HK-2 (cell line): ENCODE data around the gene RFC3.
A peak's percentile ranks its signal among the peaks of the same experiment; 100 is the strongest.
"Not testable (repeated sequence)": the region's sequence is repeated elsewhere in the genome, so short reads cannot be mapped to it uniquely, and the experiment has no call there.

Source experiments
- DNase-seq: peaks from one replicate; pipeline ENCODE4 v3.0.0-alpha.2; 2018; ENCODE audit not compliant: unreplicated experiment

RFC3 gene, protein sequence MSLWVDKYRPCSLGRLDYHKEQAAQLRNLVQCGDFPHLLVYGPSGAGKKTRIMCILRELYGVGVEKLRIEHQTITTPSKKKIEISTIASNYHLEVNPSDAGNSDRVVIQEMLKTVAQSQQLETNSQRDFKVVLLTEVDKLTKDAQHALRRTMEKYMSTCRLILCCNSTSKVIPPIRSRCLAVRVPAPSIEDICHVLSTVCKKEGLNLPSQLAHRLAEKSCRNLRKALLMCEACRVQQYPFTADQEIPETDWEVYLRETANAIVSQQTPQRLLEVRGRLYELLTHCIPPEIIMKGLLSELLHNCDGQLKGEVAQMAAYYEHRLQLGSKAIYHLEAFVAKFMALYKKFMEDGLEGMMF

DNA sequence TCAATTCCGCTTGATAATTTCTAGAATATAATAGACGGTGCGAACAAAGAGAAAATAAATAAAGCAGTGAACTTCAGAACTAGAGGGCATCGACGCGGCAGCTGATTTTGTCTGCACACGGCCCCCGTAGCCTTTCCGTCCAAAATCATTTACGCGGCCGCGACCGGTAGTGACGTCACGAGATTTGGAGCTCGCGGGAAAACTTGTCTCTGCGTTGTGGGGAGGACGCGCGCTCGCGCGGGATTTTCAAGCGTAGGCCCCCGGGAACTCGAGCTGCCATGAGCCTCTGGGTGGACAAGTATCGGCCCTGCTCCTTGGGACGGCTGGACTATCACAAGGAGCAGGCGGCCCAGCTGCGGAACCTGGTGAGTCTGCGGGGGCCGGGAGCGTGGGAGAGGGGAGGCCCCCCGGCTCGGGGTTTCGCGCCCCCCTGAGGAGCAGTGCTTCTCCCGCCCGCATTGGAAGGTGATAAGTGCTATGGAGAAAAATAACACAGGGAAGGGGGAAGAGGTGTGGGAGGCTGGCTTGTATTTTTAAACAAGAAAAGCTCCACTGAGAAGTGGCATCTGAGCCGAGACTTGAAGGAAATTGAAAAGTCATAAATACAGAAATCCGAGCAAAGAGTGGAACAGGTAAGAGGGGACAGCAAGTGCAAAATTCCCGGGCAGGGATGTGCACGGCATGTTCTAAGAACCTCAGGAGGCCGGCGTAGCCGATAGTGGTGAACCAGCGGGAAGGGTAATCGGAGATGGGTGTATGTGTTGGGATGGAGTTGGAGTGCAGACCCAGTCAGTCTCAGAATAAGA, at the start of gene RFC3:
Gene RFC3 (plus strand): TSS at position 249 of the 806 bp plus-strand sequence. CDS start 30 bp downstream, at position 279.
- peak; percentile 88 for DNase-seq

DNA sequence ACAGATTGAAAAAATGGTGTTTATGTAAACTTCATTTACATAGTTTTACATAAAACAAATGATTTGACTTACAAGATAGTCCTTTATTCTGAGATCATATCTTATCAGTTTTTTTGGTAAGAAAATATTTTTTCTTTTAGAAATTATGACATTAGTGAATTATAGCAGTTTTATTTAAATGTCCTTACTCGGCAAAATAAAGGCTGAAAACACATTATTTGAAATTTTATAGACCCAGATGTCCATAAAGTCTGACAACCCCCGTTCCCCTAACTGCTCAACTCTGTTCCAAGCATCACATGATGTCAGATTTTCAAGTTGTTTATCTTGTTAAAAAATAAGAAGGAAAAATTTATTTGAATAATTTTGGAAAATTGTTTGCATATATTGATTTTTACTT, 46.7 kb upstream of the RFC3 start:
- DNase-seq, result no peak

DNA sequence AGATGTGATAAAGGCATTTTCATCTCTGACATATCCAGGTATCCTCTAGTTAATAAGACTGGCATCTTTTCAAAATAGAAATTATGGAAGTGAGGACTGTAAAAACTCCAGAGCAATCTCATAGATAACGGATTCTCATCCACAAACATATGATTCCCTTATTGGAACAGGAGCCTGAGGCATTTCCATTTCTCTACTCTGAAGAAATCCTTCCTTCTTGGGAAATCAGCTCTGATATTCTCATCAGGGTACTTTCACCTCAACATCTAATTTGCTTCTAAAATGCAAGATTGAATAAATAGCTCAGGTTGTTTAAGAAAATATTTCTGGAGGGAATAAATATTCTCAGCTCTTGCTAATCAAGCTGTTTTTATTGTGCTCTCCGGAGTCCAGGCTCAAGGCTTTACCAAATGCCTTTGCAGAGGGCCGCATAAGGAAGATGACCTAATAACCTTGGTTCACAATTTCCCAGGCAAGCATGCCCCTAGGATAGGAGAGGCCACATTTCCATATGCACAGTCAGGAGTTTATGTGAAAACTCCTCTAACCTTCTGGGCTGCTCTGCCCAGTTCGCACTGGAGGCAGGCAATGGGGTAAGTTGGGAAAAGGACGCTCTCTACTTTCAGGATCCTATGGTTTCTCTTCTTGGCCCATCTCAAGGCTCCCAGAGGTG, 44.0 kb upstream of the RFC3 start:
- DNase-seq, result no peak

DNA sequence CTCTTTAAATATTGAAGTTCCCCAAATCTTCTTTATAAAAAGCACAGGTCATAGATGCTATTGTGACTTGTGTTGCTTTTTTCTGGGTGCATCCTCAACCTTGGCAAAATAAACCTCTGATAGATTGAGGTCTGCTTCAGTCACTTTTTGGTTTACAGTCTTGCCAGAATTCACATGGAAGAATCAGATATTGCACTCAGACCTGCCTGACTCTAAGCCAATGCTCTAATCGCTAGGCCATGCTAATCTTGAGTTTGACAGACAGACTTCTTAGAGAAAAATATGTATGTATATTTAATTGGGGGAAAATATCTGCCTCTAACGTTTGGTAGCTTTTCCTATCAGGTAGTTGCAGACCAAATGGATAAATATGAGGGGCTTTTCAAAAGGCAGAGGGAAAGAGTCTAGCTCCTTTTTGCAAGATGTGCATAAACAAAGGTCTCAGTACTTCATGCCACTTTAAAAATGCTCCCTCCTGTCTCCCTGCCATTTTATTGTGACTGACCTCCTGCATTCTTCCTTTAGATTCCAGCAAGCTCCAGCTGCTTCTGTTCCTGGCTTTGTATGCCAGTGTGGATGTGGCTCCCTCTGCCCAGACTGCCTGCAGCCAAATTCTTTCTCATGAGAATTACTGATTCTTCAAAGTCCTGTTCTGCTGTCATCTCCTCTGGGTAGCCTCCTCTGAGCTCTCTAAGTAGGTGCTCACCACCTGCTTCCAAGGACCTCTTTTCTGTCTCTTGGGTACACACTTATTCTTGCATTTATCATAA, 42.4 kb upstream of the RFC3 start:
- DNase-seq, result no peak

DNA sequence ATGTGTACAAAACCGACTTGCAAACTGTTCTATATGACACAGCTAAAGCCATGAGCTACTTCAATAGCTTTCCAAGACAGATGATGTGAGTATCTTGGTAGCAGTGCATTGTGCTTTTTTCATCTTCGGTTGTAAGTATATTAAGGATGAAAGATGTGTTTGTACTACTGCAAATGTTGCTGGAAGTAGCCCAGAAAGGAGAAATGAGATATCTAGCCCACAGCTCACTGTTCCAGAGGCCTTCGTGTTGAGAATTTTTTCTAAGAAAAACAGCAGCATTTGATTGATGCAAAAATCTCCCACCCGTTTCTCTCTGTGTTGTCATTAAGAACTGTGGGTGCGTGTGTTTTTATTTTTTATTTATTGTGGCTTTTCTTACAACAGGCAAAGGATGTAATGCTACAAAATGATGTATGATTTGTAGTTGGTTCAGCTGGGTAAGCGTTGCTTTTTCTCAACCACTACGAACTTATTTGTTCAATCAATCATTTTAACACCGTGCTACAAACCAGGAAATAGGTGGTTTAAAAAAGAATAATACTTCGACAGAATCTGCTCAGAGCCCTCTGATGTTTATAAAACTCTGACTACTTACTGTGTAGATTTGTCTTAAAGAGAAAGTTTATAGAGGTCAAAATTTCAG, 41.6 kb upstream of the RFC3 start:
- DNase-seq, result no peak

DNA sequence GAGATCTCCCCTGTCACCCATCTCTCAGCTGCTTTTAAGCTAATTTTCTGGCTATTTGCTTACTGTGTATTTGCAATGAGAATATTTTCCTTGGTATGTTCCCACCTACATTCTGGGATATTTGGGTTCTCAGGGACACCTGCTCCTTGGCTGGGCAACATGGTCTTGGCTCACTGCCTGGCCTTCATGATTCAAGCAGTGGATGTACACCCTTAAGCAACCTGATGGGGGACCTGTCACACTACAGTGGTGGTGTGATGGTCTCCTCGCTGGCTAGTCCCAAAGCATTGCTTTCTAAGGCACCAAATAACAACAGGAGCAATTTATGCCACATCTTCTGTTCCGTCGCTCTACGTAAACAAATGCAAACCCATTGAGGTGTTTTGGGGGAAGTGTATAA, 35.3 kb upstream of the RFC3 start:
- DNase-seq, result no peak

DNA sequence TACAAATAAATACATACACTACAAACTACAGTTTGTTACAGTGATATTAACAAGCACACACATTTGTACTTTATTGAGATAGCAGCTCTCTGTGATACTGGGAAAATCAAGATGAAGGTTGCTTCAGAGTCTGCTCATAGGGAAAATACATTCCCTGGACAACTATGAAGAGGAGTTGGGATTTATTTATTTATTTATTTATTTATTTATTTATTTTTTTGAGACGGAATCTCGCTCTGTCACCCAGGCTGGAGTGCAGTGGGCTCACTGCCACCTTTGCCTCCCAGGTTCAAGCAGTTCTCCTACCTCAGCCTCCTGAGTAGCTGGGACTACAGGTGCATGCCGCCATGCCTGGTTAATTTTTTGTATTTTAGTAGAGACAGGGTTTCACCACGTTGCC, 34.7 kb upstream of the RFC3 start:
- not testable (repeated sequence) for DNase-seq

DNA sequence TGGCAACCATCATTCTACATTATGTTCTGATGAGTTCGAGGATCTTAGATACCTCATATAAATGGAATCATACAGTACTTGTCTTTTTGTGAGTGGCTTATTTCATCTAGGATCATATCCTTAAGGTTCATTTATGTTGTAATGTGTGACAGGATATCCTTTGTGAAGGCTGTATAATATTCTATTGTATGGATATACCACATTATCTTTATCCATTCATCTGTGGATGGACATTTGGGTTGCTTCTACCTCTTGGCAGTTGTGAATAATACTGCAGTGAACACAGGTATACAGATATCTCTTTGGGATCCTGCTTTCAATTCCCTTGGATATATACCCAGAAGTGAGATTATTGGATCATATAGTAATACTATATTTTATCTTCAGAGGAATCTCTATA, 33.2 kb upstream of the RFC3 start:
- DNase-seq, result no peak

DNA sequence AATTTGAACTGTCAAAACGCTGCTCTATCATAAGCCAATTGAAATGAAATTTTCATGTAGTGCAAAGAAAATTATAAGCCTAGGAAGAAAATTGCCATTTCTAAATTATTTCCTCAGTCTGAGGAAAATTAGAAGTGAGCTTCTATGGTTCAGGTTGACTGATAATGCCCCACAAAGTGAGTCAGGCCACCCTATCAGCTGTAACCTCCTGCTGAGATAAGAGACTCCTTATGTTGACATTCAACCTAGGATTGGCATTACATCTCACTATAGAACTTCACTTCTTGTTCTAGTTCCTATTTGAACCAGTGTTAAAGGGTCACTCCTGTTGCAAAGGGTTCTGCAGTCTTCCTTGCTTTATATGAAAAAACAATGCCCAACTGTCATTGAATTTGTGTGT, 32.6 kb upstream of the RFC3 start:
- no peak for DNase-seq

DNA sequence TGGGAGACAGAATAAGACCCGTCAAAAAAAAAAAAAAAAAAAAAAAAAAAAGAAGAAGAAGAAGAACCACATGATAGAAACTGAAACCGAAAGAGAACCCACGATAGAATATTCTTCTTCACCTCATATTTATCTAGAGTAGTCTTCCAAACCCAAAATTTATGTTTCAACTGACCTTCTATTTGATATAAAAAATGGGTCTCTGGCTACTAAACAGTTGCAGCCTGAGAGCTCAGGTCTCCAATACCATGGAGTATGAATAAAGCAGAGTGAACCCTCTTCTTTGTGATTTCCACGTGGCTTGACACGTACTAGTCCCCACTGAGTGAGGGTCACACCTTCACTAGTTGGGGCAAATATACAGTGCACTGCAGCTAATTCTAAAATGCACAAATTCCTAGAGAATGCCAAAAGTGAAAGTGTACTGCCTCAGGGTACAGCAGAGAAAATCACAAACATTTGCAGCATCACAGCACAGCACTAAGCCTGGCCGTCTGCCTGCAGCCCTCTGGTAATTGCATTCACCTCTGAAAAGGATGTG, 30.8 kb upstream of the RFC3 start:
- no peak for DNase-seq

DNA sequence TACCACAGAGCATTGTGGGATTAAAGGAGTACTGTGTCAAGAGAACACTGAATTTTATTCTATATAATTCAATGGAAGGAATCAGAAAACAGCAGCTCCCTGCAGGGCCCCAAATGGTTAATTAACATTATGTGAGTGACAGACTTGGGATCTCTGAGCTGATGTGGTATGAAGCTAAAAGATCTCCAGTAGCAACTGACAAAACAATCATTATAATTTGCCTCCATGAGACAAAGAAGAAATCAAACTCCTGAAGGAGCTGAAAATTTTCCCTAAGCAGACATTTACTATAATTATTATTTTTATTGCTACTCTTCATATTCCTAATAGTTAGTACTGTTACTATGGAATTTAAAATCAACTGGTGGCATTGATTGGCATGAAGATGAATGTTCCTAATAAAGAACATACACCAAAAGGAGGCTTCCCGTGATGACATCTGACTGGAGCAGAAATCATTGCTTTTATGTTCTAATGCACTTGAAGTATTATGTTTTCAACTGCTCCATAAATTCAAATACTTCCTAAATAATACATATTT, 28.8 kb upstream of the RFC3 start:
- DNase-seq, result no peak

DNA sequence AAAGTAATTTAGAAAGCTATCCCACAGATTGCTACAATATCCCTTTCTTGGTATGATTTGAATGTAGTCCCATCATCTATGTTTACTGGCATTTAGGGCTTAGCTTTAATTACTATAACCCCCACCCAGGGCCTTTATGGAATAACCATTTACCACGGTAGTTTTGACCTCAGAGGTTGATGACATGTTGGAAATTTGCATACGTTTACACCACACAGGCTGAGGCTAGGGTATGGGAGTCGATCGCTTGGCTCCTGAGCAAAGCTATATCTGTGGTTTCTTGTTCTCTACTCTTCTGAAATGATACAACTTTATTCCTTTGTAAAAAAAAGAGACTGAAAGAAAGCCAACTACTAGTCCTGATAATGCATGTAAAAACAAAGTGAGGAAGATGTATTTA, 28.2 kb upstream of the RFC3 start:
- no peak for DNase-seq

DNA sequence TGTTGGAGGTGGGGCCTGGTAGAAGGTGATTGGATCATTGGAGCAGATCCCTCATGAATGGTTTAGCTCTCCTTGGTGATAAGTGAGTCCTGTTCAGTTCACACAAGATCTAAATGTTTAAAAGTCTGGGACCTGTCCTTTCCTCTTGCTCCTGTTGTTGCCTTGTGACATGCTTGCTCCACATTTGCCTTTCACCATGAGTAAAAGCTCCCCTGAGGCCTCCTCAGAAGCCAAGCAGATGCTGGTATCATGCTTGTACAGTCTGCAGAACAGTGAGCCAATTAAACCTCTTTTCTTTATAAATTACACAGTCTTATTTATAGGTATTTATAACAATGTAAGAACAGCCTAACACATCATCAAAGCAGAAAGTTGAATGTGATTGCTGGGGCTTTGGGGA, 24.2 kb upstream of the RFC3 start:
- DNase-seq, result no peak

DNA sequence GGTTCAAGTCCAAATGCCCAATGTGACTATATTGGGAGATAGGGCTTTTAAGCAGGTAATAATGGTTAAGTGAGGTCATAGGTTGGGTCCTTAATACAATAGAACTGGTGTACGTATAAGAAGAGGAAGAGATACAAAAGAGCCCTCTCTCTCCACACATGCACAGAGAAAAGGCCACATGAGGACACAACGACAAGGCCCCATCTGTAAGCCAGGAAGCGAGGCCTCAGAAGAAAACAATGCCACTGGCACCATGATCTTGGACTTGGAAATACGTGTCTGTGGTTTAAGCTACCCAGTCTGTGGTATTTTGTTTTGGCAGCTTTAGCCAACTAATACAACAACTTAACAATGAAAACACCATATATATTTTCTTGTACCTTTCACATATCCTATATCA, 23.4 kb upstream of the RFC3 start:
- no peak for DNase-seq

DNA sequence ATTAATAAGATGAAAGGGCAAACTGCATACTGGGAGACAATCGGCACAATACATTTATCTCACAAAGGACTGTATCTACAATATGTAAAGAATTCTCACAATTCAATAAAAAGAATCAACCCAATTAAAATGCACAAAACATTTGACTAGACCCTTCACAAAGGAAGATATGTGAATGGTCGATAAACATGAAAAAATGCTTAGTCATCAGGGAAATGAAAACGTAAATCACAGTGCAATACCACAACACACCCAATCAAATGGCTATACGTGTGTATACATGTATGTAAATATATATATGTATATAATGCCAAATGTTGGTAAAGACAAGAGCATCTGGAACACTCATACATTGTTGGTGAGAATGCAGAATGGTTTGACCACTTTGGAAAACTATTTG, 21.9 kb upstream of the RFC3 start:
- DNase-seq, result no peak

DNA sequence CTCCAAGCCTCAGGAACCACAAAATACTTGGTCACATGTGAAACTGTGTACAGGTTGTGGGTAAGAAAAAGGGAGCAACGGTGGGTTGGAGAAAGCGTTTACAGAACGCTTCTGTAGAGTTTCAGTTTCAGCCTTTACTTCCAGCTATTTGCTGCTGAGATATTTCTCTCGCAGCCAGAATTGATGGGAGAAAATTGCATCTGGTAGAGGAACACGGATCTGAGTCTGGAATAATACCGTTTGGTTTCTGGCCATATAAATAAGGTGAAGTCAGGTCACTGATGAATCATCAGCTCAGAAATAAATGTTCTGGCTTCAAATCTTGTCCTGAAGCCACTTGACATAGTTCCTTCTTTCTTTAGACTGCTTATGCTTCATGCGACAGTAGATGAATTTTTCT, 20.3 kb upstream of the RFC3 start:
- no peak for DNase-seq

DNA sequence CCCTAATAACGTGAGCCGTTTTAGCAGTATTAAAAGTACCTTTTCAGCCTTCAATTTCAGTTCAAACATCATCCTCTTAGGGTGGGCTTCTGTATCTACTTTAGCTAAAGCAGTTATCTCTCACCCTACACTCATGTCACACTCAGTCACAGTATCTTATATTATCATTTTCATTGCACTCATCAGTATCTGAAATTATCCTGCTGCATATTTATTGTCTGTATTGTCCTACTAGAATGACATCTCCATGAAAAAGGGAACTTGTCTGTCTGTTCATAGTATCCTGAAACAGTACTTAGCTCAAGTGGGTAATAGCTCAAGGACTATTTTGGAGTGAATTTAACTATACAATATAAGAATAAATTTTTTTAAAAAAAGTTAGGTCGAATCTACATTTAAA, 19.9 kb upstream of the RFC3 start:
- no peak for DNase-seq

DNA sequence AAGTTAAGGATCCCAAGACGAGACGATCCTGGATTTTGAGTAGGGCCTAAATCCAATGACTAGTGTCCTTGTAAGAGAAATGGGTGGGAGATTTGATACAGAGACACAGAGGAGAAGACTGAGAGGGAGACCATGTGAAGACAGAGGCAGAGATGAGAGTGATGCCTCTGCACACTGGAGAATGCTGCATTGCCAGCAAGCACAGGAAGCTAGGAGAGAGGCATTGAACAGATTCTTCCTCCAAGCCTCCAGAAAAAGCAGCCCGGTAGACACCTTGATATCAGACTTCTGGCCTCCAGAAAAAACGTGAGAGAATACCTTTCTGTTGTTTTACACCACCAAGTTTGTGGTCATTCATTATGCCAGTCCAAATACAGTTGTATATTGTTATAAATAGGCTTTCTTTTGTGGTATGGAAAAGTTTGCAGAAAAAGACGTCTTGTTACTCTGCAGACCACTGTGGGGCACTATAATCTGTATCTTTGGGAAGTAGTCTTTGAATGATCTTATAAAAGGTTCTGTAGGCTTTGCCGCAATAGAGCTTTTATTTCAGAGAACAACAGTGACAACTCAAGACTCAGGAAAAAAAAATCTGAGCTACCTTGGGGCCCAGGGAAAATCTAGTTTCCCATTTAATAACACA, 17.9 kb upstream of the RFC3 start:
- no peak for DNase-seq

DNA sequence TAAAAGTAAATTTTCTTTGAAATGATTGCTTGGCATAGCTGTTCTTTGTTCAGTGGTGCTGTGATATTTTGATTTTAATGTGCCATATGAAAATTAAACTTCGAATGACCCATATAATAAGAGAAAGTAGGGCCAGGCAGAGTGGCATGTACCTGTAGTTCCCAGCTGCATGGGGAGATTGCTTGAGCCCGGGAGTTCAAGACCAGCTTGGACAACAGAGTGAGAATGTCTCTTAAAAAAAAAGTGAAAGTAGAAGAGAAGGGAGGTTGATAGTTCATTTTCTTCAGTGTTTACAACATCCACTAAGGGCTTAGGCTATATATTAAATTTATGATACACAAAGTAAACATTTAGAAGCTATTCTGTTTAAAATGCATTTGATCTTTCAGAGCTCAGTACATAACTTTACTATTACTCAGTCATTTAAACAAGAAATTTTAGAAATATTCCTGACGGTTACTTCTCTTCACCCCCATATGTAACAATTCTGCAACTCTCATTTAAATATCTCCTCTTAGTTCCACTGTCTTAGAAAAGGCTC, 17.2 kb upstream of the RFC3 start:
- DNase-seq, result no peak
